ENCODE measurements around the gene OR8D4.
"Not testable (repeated sequence)": the region's sequence is repeated elsewhere in the genome, so short reads cannot be mapped to it uniquely, and the experiment has no call there.

The OR8D4 gene

GRCh38 chr11:123901867-123902266 is at the start of gene OR8D4:
Gene OR8D4, plus strand, starts transcription at chr11:123902167. Its CDS starts 4,265 bp downstream, at chr11:123906432.
- Histone ChIP-seq H3K9ac (ENCODE audit: insufficient read length, low read depth) (no peak within 1 kb of the TSS), H3K27me3 (ENCODE audit: insufficient read depth, insufficient read length) (no peaks in the 10 kb centered on the region), H3K4me3 (ENCODE audit: insufficient read length, low read depth) (no peak within 1 kb of the TSS), H3K4me1 (ENCODE audit: insufficient read depth, insufficient read length) (no peaks in the 10 kb centered on the region), H3K9me3 (ENCODE audit: insufficient read depth, low read length) (no peaks in the 10 kb centered on the region), H3K36me3 (ENCODE audit: insufficient read depth, insufficient read length, low read length) (no peaks in the 10 kb centered on the region)
- DNase-seq (ENCODE audit: low read depth, low spot score): no peak
- no peak for TF ChIP-seq ZNF274 (IDR thresholded peaks at IDR 0.05; ENCODE audit: low read depth, low read length)
- TF ChIP-seq YY1 (IDR thresholded peaks at IDR 0.05; ENCODE audit: insufficient read depth, insufficient read length): no peak
- no peak for TF ChIP-seq SUZ12 (IDR thresholded peaks at IDR 0.05; ENCODE audit: extremely low read depth, insufficient read depth, insufficient read length)

GRCh38 chr11:123852321-123852720 is 49.6 kb upstream of the OR8D4 start:
- Histone ChIP-seq H3K9me3 (ENCODE audit: insufficient read depth, low read length) (peaks cover 20% of the 10 kb centered on the region; the same call in 1 of the 2 replicates), H3K4me1 (ENCODE audit: insufficient read depth, insufficient read length) (peaks cover 10% of the 10 kb centered on the region), H3K36me3 (ENCODE audit: insufficient read depth, insufficient read length, low read length) (no peaks in the 10 kb centered on the region), H3K27me3 (ENCODE audit: insufficient read depth, insufficient read length) (no peaks in the 10 kb centered on the region), H3K9ac (ENCODE audit: insufficient read length, low read depth) (no peak overlapping the region), H3K4me3 (ENCODE audit: insufficient read length, low read depth) (no peak overlapping the region)
- no peak for TF ChIP-seq ZNF274 (IDR thresholded peaks at IDR 0.05; ENCODE audit: low read depth, low read length)
- no peak for TF ChIP-seq YY1 (IDR thresholded peaks at IDR 0.05; ENCODE audit: insufficient read depth, insufficient read length)
- TF ChIP-seq SUZ12 (IDR thresholded peaks at IDR 0.05; ENCODE audit: extremely low read depth, insufficient read depth, insufficient read length): no peak
- no peak for DNase-seq (ENCODE audit: low read depth, low spot score)

GRCh38 chr11:123853038-123853437 is 48.9 kb upstream of the OR8D4 start:
- Histone ChIP-seq H3K27me3 (ENCODE audit: insufficient read depth, insufficient read length) (no peaks in the 10 kb centered on the region), H3K4me1 (ENCODE audit: insufficient read depth, insufficient read length) (peaks cover 10% of the 10 kb centered on the region), H3K4me3 (ENCODE audit: insufficient read length, low read depth) (no peak overlapping the region), H3K9me3 (ENCODE audit: insufficient read depth, low read length) (peaks cover 20% of the 10 kb centered on the region; the same call in 1 of the 2 replicates), H3K9ac (ENCODE audit: insufficient read length, low read depth) (no peak overlapping the region), H3K36me3 (ENCODE audit: insufficient read depth, insufficient read length, low read length) (no peaks in the 10 kb centered on the region)
- peak; percentile 64 for DNase-seq (ENCODE audit: low read depth, low spot score)
- TF ChIP-seq YY1 (IDR thresholded peaks at IDR 0.05; ENCODE audit: insufficient read depth, insufficient read length) (no peak), SUZ12 (IDR thresholded peaks at IDR 0.05; ENCODE audit: extremely low read depth, insufficient read depth, insufficient read length) (no peak), ZNF274 (IDR thresholded peaks at IDR 0.05; ENCODE audit: low read depth, low read length) (no peak)

GRCh38 chr11:123856444-123856843 is 45.5 kb upstream of the OR8D4 start:
- Histone ChIP-seq H3K9ac (ENCODE audit: insufficient read length, low read depth) (no peak overlapping the region), H3K4me3 (ENCODE audit: insufficient read length, low read depth) (no peak overlapping the region), H3K4me1 (ENCODE audit: insufficient read depth, insufficient read length) (peaks cover 10% of the 10 kb centered on the region), H3K36me3 (ENCODE audit: insufficient read depth, insufficient read length, low read length) (no peaks in the 10 kb centered on the region), H3K9me3 (ENCODE audit: insufficient read depth, low read length) (peaks cover 20% of the 10 kb centered on the region; the same call in 1 of the 2 replicates), H3K27me3 (ENCODE audit: insufficient read depth, insufficient read length) (no peaks in the 10 kb centered on the region)
- TF ChIP-seq ZNF274 (IDR thresholded peaks at IDR 0.05; ENCODE audit: low read depth, low read length) (no peak), YY1 (IDR thresholded peaks at IDR 0.05; ENCODE audit: insufficient read depth, insufficient read length) (no peak), SUZ12 (IDR thresholded peaks at IDR 0.05; ENCODE audit: extremely low read depth, insufficient read depth, insufficient read length) (no peak)
- DNase-seq (ENCODE audit: low read depth, low spot score): no peak

GRCh38 chr11:123859731-123860130 is 42.2 kb upstream of the OR8D4 start:
- Histone ChIP-seq H3K9ac (ENCODE audit: insufficient read length, low read depth) (no peak overlapping the region), H3K36me3 (ENCODE audit: insufficient read depth, insufficient read length, low read length) (no peaks in the 10 kb centered on the region), H3K27me3 (ENCODE audit: insufficient read depth, insufficient read length) (no peaks in the 10 kb centered on the region), H3K9me3 (ENCODE audit: insufficient read depth, low read length) (peaks cover 10% of the 10 kb centered on the region; the same call in 1 of the 2 replicates), H3K4me3 (ENCODE audit: insufficient read length, low read depth) (no peak overlapping the region), H3K4me1 (ENCODE audit: insufficient read depth, insufficient read length) (no peaks in the 10 kb centered on the region)
- DNase-seq (ENCODE audit: low read depth, low spot score): no peak
- no peak for TF ChIP-seq YY1 (IDR thresholded peaks at IDR 0.05; ENCODE audit: insufficient read depth, insufficient read length)
- no peak for TF ChIP-seq ZNF274 (IDR thresholded peaks at IDR 0.05; ENCODE audit: low read depth, low read length)
- TF ChIP-seq SUZ12 (IDR thresholded peaks at IDR 0.05; ENCODE audit: extremely low read depth, insufficient read depth, insufficient read length): no peak

GRCh38 chr11:123865293-123865692 is 36.7 kb upstream of the OR8D4 start:
- H3K27me3 ChIP-seq (ENCODE audit: insufficient read depth, insufficient read length); H3K4me3 ChIP-seq (ENCODE audit: insufficient read length, low read depth); H3K4me1 ChIP-seq (ENCODE audit: insufficient read depth, insufficient read length); H3K9ac ChIP-seq (ENCODE audit: insufficient read length, low read depth); H3K36me3 ChIP-seq (ENCODE audit: insufficient read depth, insufficient read length, low read length); H3K9me3 ChIP-seq (ENCODE audit: insufficient read depth, low read length): not testable (repeated sequence)
- DNase-seq (ENCODE audit: low read depth, low spot score): peak; percentile 42

- not testable (repeated sequence) for H3K9me3 ChIP-seq (ENCODE audit: insufficient read depth, low read length); H3K4me3 ChIP-seq (ENCODE audit: insufficient read length, low read depth); H3K4me1 ChIP-seq (ENCODE audit: insufficient read depth, insufficient read length); H3K27me3 ChIP-seq (ENCODE audit: insufficient read depth, insufficient read length); DNase-seq (ENCODE audit: low read depth, low spot score); H3K36me3 ChIP-seq (ENCODE audit: insufficient read depth, insufficient read length, low read length); H3K9ac ChIP-seq (ENCODE audit: insufficient read length, low read depth)
Observed at GRCh38 chr11:123867795-123868194, 34.2 kb upstream of the OR8D4 start.

GRCh38 chr11:123880912-123881311 is 21.1 kb upstream of the OR8D4 start:
- TF ChIP-seq ZNF274 (IDR thresholded peaks at IDR 0.05; ENCODE audit: low read depth, low read length) (no peak), YY1 (IDR thresholded peaks at IDR 0.05; ENCODE audit: insufficient read depth, insufficient read length) (no peak), SUZ12 (IDR thresholded peaks at IDR 0.05; ENCODE audit: extremely low read depth, insufficient read depth, insufficient read length) (no peak)
- Histone ChIP-seq H3K9me3 (ENCODE audit: insufficient read depth, low read length) (no peaks in the 10 kb centered on the region), H3K4me1 (ENCODE audit: insufficient read depth, insufficient read length) (no peaks in the 10 kb centered on the region), H3K27me3 (ENCODE audit: insufficient read depth, insufficient read length) (no peaks in the 10 kb centered on the region), H3K36me3 (ENCODE audit: insufficient read depth, insufficient read length, low read length) (no peaks in the 10 kb centered on the region), H3K9ac (ENCODE audit: insufficient read length, low read depth) (no peak overlapping the region), H3K4me3 (ENCODE audit: insufficient read length, low read depth) (no peak overlapping the region)
- DNase-seq (ENCODE audit: low read depth, low spot score): no peak

All from NT2/D1 (cell line).